K562 (cell line): Measurements from ENCODE around the gene SMIM22. TPM values are rescaled to one million over a fixed set of nuclear protein-coding genes. Genes with fewer than 3 reads are reported as not detected.
"Not testable (repeated sequence)": the region's sequence is repeated elsewhere in the genome, so short reads cannot be mapped to it uniquely, and the experiment has no call there.

Experiments used
- ATAC-seq: fragments of 200-7000 bp; cut with Tn5 transposase; 3 replicates; pipeline ENCODE4 v1.9.1; 2020; ENCODE audit warnings: moderate library complexity
- BruUV-seq: library from RNA; stranded (reverse); fragments of 400-500 nt; replicated peaks from 2 replicates; lab custom pipeline; 2021; lab: Mats Ljungman, UMichigan
- CTCF ChIA-PET: fragments of 300-600 bp; formaldehyde crosslinking; extraction: SDS; loops from one replicate; lab custom pipeline; 2021; ENCODE audit warnings: low intra/inter-chr PET ratio; lab: Yijun Ruan, JAX
- POLR2A ChIA-PET: fragments of 300-600, 350-650 bp; sonication (Branson Sonifier 250); formaldehyde crosslinking; extraction: SDS; loops from one replicate; lab custom pipeline; 2021; ENCODE audit warnings: antibody characterized with exemption, inconsistent platforms; lab: Yijun Ruan, JAX
- DNase-seq, 4 experiments: peaks; one replicate each; pipeline versions ENCODE4 v3.0.0 to v3.0.0-alpha.2; 2011 to 2018; ENCODE audit warnings: low spot score in 3 of 4, mixed read lengths in 3 of 4; ENCODE audit errors: extremely low read depth in 1 of 4
- FAIRE-seq: peaks from 2 replicates; lab custom pipeline; 2011; peaks lifted over from hg19 to GRCh38; lab: Jason Lieb, UNC
- H2AFZ ChIP-seq: 2 replicates; pipeline ENCODE4 v1.6.0; 2011; ENCODE audit warnings: low read depth, low read length, control low read depth, inconsistent platforms
- H3K27ac ChIP-seq: fragments of 200-600 bp; 3 replicates; pipeline ENCODE4 v1.8.0; 2011; ENCODE audit warnings: low read depth, mild to moderate bottlenecking, control low read depth, inconsistent platforms, low read length, moderate library complexity, mixed read lengths; ENCODE audit errors: extremely low read depth
- H3K27me3 ChIP-seq, 2 experiments: fragments of 300-600 bp in 1 of 2; 2 replicates in 1 of 2; 3 replicates in 1 of 2; pipeline versions ENCODE4 v1.6.0 to v1.8.0; 2011; ENCODE audit warnings: inconsistent platforms in 2 of 2, low read length in 2 of 2, mild to moderate bottlenecking in 1 of 2, mixed read lengths in 1 of 2, moderate library complexity in 1 of 2; ENCODE audit not compliant: control insufficient read depth in 2 of 2, insufficient read depth in 2 of 2
- H3K36me3 ChIP-seq: fragments of 300-600 bp; 3 replicates; pipeline ENCODE4 v1.8.0; 2011; ENCODE audit warnings: mild to moderate bottlenecking, low read length, inconsistent platforms; ENCODE audit not compliant: control insufficient read depth, insufficient read depth
- H3K4me1 ChIP-seq, 2 experiments: fragments of 200-600 bp in 1 of 2; replicated peaks in 1 of 2; 2 replicates in 1 of 2; 3 replicates in 1 of 2; pipeline versions ENCODE4 v1.5.1 to v1.8.0; 2011; ENCODE audit warnings: inconsistent platforms in 2 of 2, low read length in 2 of 2, mild to moderate bottlenecking in 1 of 2, mixed read lengths in 1 of 2, moderate library complexity in 1 of 2; ENCODE audit not compliant: control insufficient read depth in 2 of 2, insufficient read depth in 2 of 2
- H3K4me2 ChIP-seq: 2 replicates; pipeline ENCODE4 v1.6.1; 2011; ENCODE audit warnings: low read length, control low read depth, inconsistent platforms, mixed read lengths; ENCODE audit not compliant: insufficient read depth
- H3K4me3 ChIP-seq: fragments of 200-600 bp; sonication (generic), shearing (Covaris generic); 2 replicates; pipeline ENCODE4 v1.5.1; 2016; ENCODE audit warnings: control low read depth, inconsistent platforms
- H3K79me2 ChIP-seq: fragments of 200-600 bp; 3 replicates; pipeline ENCODE4 v1.8.0; 2011; ENCODE audit warnings: low read length, inconsistent platforms; ENCODE audit not compliant: control insufficient read depth, insufficient read depth
- H3K9ac ChIP-seq, 2 experiments: 2 replicates each; pipeline versions ENCODE4 v1.6.0 to v1.6.1; 2011; ENCODE audit warnings: low read depth in 2 of 2, low read length in 2 of 2, control low read depth in 1 of 2, inconsistent platforms in 1 of 2, mild to moderate bottlenecking in 1 of 2, mixed read lengths in 1 of 2; ENCODE audit not compliant: insufficient read depth in 1 of 2
- H3K9me1 ChIP-seq: one replicate; pipeline ENCODE4 v1.6.0; 2011; ENCODE audit warnings: inconsistent platforms, mild to moderate bottlenecking, low read length, moderate library complexity; ENCODE audit not compliant: control insufficient read depth, insufficient read depth
- H3K9me3 ChIP-seq: replicated peaks from 2 replicates; pipeline ENCODE4 v1.5.1; 2011; ENCODE audit warnings: low read depth, low read length, inconsistent platforms; ENCODE audit not compliant: control insufficient read depth, insufficient read depth
- H4K20me1 ChIP-seq: replicated peaks from 2 replicates; pipeline ENCODE4 v1.6.1; 2011; ENCODE audit warnings: low read length, inconsistent platforms, mixed read lengths; ENCODE audit not compliant: control insufficient read depth, insufficient read depth
- MEF2A ChIP-seq: IDR thresholded peaks from 2 replicates; pipeline ENCODE4 v1.6.1; 2011; ENCODE audit warnings: low read depth, mild to moderate bottlenecking, low read length, moderate library complexity; ENCODE audit not compliant: control insufficient read depth
- PHB ChIP-seq: fragments of 250-450 bp; sonication (Bioruptor Pico); IDR thresholded peaks from 2 replicates; pipeline ENCODE4 v1.5.0; 2021
- WGBS: fragments of 100-300 bp; shearing (Covaris generic); methylation state at CpG from one replicate; pipeline ENCODE4 v1.1.6; 2016; ENCODE audit warnings: low coverage, mixed read lengths; ENCODE audit not compliant: insufficient coverage; ENCODE audit errors: missing lambda C conversion rate; 5-methylcytosine and 5-hydroxymethylcytosine counted together
- in situ Hi-C: fragments of 300-500 bp; cut with MboI; formaldehyde crosslinking; loops from 4 replicates; pipeline ENCODE4 v1.15.0; 2018; ENCODE audit warnings: inconsistent platforms, mixed read lengths
- intact Hi-C: fragments of 100-400 bp; cut with micrococcal nuclease; formaldehyde crosslinking; loops from 2 replicates; pipeline ENCODE4 v1.14.2; 2022
- polyA plus RNA-seq, 8 experiments: library from polyadenylated mRNA; depleted of rRNA in 4 of 8; stranded (reverse) in 5 of 8; unstranded in 3 of 8; fragments of >200 nt; fragmentation: Nextera tagmentation in 2 of 8; fragmentation: Illumina TruSeq in 1 of 8; extraction: Ambion mirVana in 2 of 8; extraction: Trizol in 1 of 8; gene quantifications; 2 replicates each; pipeline versions ENCODE4 v1.2.1 to v1.2.3, GENCODE V29; 2011 to 2014; ENCODE audit warnings: inconsistent platforms in 1 of 8, missing spikeins in 1 of 8
- total RNA-seq, 7 experiments: library from RNA; depleted of rRNA in 6 of 7; stranded (reverse); fragments of >200 nt in 6 of 7; fragmentation: Illumina TruSeq in 2 of 7; extraction: Trizol in 2 of 7; gene quantifications; 2 replicates each; pipeline versions ENCODE4 v1.2.1 to v1.2.3, GENCODE V29; 2011 to 2021; ENCODE audit warnings: low replicate concordance in 1 of 7

SMIM22 gene
- total and polyA plus RNA-seq, 9 of the 15 experiments (the other 6 are each of a cell fraction or from before 2014, with no cell fraction given): not detected

DNA sequence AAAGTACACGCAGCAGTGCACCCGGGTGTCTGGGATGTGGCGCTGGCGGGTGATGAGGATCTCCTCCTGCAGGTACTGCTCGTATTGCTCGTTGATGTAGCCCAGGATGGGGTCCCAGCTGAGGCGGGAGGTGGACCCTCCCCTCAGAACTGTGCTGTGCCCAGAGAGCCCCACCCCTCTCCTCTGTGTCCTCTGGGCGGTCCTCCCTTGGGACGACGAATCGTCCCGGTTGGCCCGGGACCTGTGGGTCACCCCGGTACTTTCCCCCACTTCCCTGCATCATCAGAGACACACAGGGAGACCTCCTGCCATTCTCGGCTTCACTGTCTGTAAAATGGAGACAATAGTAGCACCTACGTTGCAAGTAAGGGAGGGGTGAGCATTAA is 11.2 kb upstream of the SMIM22 start:
- CTCF ChIA-PET: no interaction called here
- in situ Hi-C loops: no loop called here

DNA sequence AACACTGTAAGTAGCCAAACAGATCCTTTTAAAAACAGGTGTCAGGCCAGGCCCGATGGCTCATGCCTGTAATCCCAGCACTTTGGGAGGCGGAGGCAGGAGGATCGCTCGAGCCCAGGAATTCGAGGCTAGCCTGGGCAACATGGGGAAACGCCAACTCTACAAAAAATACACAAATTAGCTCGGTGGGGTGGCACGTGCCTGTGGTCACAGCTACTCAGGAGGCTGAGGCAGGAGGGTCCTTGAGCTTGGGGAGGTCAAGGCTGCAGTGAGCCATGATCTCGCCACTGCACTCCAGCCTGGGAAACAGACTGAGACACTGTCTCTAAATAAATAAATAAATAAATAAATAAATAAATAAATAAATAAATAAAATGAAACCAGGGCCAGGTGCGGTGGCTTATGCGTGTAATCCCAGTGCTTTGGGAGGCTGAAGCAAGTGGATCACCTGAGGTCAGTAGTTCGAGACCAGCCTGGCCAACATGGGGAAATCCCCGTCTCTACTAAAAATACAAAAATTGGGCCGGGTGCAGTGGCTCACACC is 10.7 kb upstream of the SMIM22 start:
- 81% methylated on average over 14 of the region's 14 CpGs for WGBS
- DNase-seq, ATAC-seq, H3K4me2 ChIP-seq, intact Hi-C loops, H3K36me3 ChIP-seq, BruUV-seq, H3K9ac ChIP-seq, FAIRE-seq, H3K27ac ChIP-seq, H3K9me1 ChIP-seq, H3K79me2 ChIP-seq, POLR2A ChIA-PET, H3K4me3 ChIP-seq, H4K20me1 ChIP-seq, H2AFZ ChIP-seq, CTCF ChIA-PET, H3K27me3 ChIP-seq, in situ Hi-C loops, H3K9me3 ChIP-seq: not testable (repeated sequence)
- H3K4me1 ChIP-seq: peaks cover 19 to 31% of the 10 kb centered on the region in 2 experiments; a peak in 4 of 5 replicates

More for the DNA sequence above, 11.2 kb upstream of the SMIM22 start:
- intact Hi-C loops: no loop called here
- Histone ChIP-seq H3K4me1 (peaks cover 19 to 26% of the 10 kb centered on the region in 2 experiments; a peak in 4 of 5 replicates), H3K4me2 (no peak overlapping the region), H3K4me3 (no peak overlapping the region), H2AFZ (no peak overlapping the region), H3K9ac (no peak overlapping the region), H3K79me2 (no peaks in the 10 kb centered on the region), H3K9me3 (no peaks in the 10 kb centered on the region), H3K9me1 (no peaks in the 10 kb centered on the region), H3K36me3 (no peaks in the 10 kb centered on the region), H4K20me1 (no peaks in the 10 kb centered on the region), H3K27me3 (no peaks in the 10 kb centered on the region), H3K27ac (no peak overlapping the region)
- DNase-seq (no peak), FAIRE-seq (no peak), ATAC-seq (no peak)
- TF ChIP-seq MEF2A (no peak), PHB (CRISPR knock-in tag) (no peak)
- POLR2A ChIA-PET: no interaction called here
- no TSS peak for BruUV-seq
- 55% methylated on average over 16 of the region's 16 CpGs for WGBS
